Ramos (cell line): Measurements from ENCODE around the gene EXOC6.

Source experiments
- in situ Hi-C: fragments of 300-500 bp; cut with MboI; formaldehyde crosslinking; loops from one replicate; pipeline ENCODE4 v1.14.3; 2022; ENCODE audit warnings: low sequenced_read_pairs; ENCODE audit not compliant: unreplicated experiment

EXOC6 gene

DNA sequence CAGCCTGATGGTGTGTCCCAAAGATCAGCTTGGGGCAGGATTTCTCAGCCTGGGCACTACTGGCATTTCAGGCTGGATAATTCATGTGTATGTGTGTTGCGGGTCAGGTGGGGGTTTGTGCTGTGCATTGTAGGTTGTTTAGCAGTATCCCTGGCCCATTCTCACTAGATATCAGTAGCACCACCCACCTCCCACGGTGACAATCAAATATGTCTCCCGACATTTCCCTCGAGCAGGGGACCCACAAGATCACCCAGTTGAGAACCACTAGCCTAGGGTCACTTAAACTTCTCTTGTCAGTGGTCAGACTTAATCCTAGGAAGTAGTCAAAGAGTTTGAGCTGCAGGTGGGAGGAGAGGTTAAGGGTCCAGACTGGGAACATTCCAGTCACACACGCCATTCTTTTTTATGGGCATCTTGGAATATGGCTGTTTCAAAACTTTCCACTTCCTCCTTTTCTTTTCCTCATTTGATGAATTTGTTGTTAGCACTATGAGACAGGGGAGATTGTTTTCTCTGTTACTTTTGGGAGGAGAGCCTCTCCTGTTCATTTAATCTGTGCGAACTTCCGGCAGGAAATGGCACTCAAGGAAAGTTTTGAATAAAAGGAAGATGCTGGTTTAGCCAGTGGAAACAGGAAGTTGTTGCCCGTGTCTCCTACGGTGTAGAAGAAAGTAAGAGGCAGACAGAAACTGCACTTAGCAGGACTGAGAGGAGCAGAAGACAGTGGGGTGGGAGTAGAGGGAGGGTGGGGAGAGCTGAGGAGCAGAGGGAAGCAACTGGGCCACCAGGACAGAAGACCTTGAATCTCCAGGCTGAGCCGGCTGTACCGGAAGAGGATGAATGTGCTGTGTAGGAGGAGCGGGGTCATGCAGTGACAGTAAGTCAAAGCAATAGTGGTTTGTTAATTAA lies 17.6 kb upstream of the EXOC6 start:
- in situ Hi-C loops: no loop called here

DNA sequence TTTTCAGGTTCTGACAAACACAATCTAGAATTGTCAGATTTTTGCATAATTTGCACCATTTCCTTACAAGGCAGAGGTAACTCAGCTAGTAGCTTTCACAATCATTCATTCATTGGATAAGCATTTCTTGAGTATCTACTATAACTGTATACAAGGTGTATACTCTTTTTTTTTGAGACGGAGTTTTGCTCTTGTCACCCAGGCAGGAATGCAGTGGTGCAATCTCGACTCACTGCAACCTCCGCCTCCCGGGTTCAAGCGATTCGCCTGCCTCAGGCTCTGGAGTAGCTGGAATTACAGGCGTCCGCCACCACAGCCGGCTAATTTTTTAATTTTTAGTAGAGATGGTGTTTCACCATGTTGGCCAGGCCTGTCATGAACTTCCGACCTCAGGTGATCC lies 16.2 kb upstream of the EXOC6 start:
- in situ Hi-C loops: no loop called here

- in situ Hi-C loops: no loop called here
Observed at GRCh38 chr10:92832998-92833650, 15.2 kb upstream of the EXOC6 start.

DNA sequence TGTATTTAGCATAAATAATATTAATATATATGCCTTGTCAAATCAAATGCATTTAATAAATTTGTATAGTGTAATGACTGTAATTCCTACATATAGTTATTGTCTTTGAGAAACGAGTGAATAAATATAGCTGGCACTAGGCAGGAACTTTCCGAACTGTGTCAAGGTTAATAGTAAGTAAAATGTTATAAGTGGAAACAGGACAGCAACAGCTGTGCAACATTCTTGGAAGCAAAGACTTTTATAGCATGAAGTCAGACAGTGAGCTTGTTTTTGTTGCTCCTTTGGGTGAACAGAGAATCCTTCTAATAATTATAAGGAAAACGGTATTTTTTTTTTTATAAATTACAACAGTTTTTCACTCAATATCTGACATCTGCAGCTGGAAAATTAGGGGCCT lies 14.0 kb upstream of the EXOC6 start:
- in situ Hi-C loops: no loop called here

GRCh38 chr10:92834986-92835385 lies 13.3 kb upstream of the EXOC6 start:
- in situ Hi-C loops: no loop called here

DNA sequence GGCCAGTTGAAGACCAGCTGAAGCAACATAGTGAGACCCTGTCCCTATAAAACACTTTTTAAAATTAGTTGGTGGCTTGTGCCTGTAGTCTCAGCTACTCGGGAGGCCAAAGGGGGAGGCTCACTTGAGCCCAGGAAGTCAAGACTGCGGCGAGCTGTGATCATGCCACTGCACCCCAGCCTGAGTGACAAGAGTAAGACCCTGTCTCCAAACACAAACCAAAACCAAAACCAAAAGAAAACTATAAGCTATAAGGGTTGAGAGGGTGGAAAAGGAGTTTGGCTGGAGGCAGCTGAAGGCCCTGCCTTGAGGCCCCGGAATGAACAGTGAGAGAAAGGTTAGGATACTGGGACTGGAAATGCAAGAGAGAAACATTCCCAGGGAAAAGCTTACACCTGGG lies 10.9 kb upstream of the EXOC6 start:
- in situ Hi-C loops: no loop called here

DNA sequence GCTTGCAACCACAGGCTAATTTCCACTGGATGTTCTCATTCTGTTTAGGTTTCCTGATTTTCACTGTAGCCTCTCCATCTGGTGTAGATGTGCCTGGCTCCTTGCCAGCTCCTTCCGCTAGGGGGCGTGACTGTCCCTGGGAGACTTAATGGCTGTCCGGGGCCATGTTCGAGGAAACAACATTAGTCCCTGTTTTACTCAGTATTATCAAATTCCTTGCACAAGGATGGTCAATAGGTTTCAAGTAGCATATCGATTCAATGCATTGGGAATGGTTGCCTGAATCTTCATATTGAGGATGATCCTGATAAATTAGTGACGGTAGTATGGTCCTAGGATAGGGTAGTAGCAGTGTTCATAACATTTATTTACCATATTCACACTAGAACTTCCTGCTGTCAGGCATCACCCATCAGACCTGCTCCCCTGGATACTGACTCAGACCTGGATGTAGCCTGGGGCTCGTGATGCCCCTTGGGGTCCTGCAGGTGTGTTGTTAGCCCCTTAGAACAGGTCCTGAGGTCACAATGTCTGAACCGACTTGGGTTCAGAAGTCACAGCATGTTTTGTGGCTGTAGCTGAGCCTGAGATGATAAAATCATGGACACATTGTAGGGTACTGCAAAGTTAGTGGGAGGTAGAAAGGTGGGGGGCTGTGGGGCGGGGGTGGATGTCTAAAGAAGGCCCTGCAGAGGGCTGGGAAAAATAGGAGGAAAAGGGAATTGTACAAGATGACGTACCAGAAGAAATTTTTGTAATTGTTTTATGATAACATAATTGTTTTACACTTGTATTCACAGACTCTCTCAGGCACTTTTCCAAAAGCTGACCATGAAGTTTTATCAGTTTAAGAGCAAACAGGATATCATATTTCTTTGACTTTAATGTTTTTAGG lies 8.9 kb upstream of the EXOC6 start:
- in situ Hi-C loops: no loop called here

GRCh38 chr10:92844746-92845145 lies 3.6 kb upstream of the EXOC6 start:
- in situ Hi-C loops: no loop called here

- in situ Hi-C loops: no loop called here
Observed at GRCh38 chr10:92845921-92846320, 2.4 kb upstream of the EXOC6 start.

DNA sequence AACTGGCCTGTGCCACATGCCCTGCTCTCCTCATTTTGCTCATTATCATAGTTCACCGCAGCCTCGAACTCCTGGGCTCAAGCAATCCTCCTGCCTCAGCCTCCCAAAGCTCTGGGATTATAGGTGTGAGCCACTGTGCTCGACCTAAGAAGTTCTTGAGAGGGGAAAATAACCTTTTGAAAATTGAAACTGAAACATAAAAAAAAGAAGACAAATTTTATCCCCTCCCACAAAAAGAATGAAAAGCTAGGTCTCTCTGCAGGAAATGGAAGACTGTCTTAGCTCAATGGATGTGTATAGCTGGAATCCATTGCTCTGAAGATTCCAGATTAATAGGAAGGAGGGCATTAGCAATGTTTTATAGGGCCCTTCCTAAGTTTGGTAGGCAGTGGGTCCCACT lies 2.0 kb upstream of the EXOC6 start:
- in situ Hi-C loops: no loop called here

- in situ Hi-C loops: no loop called here
Observed at GRCh38 chr10:92846854-92847201, 1.5 kb upstream of the EXOC6 start.

GRCh38 chr10:92847202-92847864 lies 987 bp upstream of the EXOC6 start:
- in situ Hi-C loops: no loop called here

DNA sequence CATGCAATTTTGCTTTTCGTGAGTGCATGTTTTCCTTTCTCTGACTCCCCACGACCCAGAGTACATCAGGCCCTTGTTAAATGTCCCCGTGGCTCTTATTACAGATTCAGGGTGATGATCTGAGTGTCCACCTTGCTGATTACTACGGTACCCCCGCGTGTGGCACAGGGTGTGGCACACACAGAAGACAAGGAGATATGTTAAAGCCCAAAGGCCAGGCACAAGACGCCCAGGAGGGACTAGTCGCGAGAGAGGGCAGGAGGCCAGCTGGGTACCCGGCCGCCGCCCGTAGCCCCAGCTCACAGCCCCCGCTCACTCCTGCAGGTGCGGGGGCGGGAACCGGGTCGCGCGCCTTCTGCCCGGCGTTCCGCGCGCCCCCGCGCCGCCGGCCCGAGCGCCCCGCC lies 281 bp upstream of the EXOC6 start:
- in situ Hi-C loops: no loop called here

GRCh38 chr10:92849234-92849525 lies 860 bp downstream of the EXOC6 start:
- in situ Hi-C loops: no loop called here

GRCh38 chr10:92849576-92850090 lies 1.3 kb downstream of the EXOC6 start:
- in situ Hi-C loops: no loop called here

GRCh38 chr10:92850185-92850584 lies 1.9 kb downstream of the EXOC6 start:
- in situ Hi-C loops: no loop called here

- in situ Hi-C loops: no loop called here
Observed at GRCh38 chr10:92851003-92851402, 2.7 kb downstream of the EXOC6 start.

- in situ Hi-C loops: no loop called here
Observed at GRCh38 chr10:92855560-92855959, 7.2 kb downstream of the EXOC6 start.

GRCh38 chr10:92857904-92858514 lies 9.7 kb downstream of the EXOC6 start:
- in situ Hi-C loops: no loop called here

DNA sequence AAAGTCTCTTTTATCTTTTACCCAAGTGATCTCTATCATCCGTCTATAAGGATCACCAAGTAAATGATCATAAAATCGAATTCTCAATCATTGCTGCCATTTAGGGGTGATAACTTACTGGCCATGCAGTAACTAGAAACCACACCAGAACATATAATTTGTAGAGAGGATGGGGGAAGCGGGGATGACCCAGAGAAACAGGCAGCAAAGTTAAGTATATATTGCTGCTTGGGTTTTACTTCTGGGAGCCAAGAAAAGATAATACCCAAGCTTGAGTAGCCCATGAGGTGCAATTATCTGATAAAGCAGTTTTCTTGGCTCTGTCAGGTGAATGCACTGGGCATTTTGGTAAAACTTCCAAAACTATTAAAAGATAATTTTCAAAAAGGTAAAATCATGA lies 18.9 kb downstream of the EXOC6 start:
- in situ Hi-C loops: no loop called here
